ENCODE results near the gene DUSP10. TPM values are rescaled to one million over a fixed set of nuclear protein-coding genes. Genes with fewer than 3 reads are reported as not detected.

DUSP10 gene
- total RNA-seq, 2 donors from 2014 or later: 5.8 to 13.6 TPM

DNA sequence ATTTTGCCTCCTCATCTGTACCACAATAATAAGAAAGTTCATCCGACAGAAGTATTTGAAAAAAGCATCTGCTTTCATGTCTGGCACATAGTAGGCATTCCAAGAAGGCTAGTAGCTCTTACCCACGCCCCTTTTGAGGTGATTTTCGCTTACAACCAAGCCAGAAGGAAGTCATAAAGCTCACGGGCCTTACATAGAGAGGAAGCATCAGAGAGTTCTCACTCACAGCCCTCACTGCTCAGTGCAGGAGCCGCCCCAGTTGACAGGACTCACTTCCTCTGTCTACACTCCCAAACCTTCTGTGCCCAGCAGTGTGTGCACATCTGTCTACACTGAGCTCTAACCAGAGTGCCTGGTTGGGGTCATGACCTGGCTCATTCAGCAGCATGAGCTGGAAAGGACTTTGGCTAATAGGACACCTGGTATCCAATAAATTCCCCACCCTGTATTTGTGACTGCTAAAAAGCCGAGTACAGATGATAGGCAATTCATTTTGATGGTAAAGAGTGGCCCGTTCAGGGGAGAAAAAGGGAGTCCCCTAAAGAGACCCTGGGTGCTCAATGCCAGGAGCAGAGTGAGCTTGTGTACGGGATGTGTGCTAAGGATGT lies 36.8 kb upstream of the DUSP10 start:
- Histone ChIP-seq H3K9me3 (no peaks in the 10 kb centered on the region), H3K27ac (no peak overlapping the region), H3K27me3 (replicated peaks; ENCODE audit: insufficient read depth) (no peaks in the 10 kb centered on the region), H3K4me3 (no peak overlapping the region), H3K36me3 (no peaks in the 10 kb centered on the region), H3K4me1 (replicated peaks) (no peaks in the 10 kb centered on the region)
- WGBS: 78% methylated on average over 8 of the region's 8 CpGs
- TF ChIP-seq, protein P1, sequence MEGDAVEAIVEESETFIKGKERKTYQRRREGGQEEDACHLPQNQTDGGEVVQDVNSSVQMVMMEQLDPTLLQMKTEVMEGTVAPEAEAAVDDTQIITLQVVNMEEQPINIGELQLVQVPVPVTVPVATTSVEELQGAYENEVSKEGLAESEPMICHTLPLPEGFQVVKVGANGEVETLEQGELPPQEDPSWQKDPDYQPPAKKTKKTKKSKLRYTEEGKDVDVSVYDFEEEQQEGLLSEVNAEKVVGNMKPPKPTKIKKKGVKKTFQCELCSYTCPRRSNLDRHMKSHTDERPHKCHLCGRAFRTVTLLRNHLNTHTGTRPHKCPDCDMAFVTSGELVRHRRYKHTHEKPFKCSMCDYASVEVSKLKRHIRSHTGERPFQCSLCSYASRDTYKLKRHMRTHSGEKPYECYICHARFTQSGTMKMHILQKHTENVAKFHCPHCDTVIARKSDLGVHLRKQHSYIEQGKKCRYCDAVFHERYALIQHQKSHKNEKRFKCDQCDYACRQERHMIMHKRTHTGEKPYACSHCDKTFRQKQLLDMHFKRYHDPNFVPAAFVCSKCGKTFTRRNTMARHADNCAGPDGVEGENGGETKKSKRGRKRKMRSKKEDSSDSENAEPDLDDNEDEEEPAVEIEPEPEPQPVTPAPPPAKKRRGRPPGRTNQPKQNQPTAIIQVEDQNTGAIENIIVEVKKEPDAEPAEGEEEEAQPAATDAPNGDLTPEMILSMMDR (IDR thresholded peaks at IDR 0.05): no peak
- TF ChIP-seq POLR2A (IDR thresholded peaks at IDR 0.05) (no peak), POLR2AphosphoS5 (IDR thresholded peaks at IDR 0.05) (no peak)
- DNase-seq (ENCODE audit: low spot score): no peak
- intact Hi-C loops (cut with DNase I): no loop called here

DNA sequence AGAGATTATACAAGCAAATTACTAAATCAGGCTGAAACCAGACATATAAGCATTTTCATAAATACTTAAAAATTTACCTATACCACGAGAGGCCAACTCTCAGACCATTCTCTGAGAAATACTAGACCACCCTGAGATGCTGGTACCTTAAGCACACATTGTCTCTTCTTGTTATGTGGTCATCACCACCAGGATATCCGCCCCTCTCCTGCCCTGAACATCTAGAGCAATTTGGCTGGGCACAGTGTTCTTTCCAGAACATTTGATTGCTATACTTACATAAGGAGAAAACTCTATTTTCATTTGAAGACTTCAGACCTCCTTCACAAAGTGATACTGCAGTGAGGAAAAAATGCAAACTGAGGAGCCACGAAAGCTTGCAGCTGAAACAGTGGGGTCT lies 36.2 kb upstream of the DUSP10 start:
- H3K4me3 ChIP-seq: no peak overlapping the region
- H3K36me3 ChIP-seq: no peaks in the 10 kb centered on the region
- intact Hi-C loops (cut with DNase I): no loop called here
- no peaks in the 10 kb centered on the region for H3K9me3 ChIP-seq
- TF ChIP-seq POLR2A (IDR thresholded peaks at IDR 0.05) (no peak), POLR2AphosphoS5 (IDR thresholded peaks at IDR 0.05) (no peak)
- TF ChIP-seq, protein P1 (IDR thresholded peaks at IDR 0.05): no peak
- no peaks in the 10 kb centered on the region for H3K4me1 ChIP-seq (replicated peaks)
- H3K27me3 ChIP-seq (replicated peaks; ENCODE audit: insufficient read depth): no peaks in the 10 kb centered on the region
- WGBS: 91% methylated on average over 3 of the region's 3 CpGs
- no peak for DNase-seq (ENCODE audit: low spot score)
- H3K27ac ChIP-seq: no peak overlapping the region

DNA sequence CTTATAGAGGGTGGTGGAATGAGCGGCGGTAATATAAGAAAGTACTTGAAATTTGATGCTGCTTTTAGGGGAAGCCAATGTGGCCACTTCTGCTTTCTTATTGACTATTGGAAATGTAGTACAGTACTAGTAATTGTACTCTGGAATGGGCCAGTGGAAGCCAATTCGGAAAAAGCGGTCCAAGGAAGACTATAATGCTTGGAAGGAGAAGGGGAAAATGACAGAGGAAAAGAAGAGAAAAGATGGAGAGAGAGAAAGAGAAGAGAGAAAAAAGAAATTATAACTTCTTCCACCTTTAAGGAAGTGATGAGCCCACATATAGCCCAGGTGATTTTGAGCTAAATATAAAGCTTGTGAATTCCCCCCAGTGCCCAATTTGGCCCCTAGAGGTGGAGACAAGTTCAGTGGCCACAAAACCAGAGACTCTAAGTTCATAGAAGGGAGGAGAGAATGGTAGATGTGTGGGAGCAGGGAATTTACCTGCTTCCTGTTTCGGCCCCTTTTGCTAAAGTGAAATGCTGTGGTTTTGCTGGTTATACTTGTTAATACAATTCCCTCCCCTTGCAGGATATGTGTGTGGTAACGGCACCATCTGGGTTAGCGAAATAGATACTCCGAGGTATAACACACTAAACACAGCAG lies 35.7 kb upstream of the DUSP10 start:
- 87% methylated on average over 8 of the region's 8 CpGs for WGBS
- no peaks in the 10 kb centered on the region for H3K27me3 ChIP-seq (replicated peaks; ENCODE audit: insufficient read depth)
- H3K27ac ChIP-seq: no peak overlapping the region
- intact Hi-C loops (cut with DNase I): no loop called here
- no peak overlapping the region for H3K4me3 ChIP-seq
- H3K9me3 ChIP-seq: no peaks in the 10 kb centered on the region
- H3K4me1 ChIP-seq (replicated peaks): no peaks in the 10 kb centered on the region
- DNase-seq (ENCODE audit: low spot score): no peak
- H3K36me3 ChIP-seq: no peaks in the 10 kb centered on the region
- no peak for TF ChIP-seq POLR2A (IDR thresholded peaks at IDR 0.05)
- TF ChIP-seq, protein P1 (IDR thresholded peaks at IDR 0.05): no peak
- no peak for TF ChIP-seq POLR2AphosphoS5 (IDR thresholded peaks at IDR 0.05)

DNA sequence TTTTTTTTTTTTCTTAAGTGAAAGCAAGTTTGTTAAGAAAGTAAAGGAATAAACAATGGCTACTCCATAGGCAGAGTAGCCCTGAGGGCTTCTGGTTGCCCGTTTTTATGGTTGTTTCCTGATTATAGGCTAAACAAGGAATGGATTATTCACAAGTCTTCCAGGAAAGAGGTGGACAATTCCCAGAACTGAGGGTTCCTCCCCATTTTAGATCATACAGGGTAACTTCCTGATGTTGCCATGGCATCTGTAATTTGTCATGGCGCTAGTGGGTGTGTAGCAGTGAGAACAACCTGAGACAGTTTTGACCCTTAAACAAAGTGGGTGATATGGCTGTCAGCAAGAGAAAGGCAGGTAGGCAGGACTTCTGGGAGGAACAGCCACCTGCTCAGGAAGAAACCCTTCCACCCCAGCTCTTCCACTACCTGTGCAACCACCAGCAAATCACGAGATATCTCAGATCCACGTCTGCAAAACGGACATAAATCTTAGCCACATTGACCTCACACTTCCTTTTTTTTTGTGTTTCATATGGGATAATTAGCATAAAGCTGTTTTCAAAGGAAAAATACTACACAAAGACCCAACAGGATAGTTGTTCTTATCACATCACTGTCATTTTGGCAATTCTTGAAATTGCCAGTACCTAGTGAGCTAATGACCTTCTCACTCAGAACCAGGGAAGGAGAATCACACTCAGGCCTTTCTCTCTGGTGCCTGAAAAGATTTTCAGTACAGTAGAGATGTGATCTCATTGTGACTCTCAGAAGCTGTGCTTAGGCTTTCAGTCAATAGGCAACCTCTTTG lies 34.8 kb upstream of the DUSP10 start:
- no peak overlapping the region for H3K4me3 ChIP-seq
- H3K9me3 ChIP-seq: no peaks in the 10 kb centered on the region
- H3K36me3 ChIP-seq: no peaks in the 10 kb centered on the region
- no peaks in the 10 kb centered on the region for H3K4me1 ChIP-seq (replicated peaks)
- 70% methylated on average over 5 of the region's 5 CpGs for whole genome bisulfite sequencing
- no peak overlapping the region for H3K27ac ChIP-seq
- H3K27me3 ChIP-seq (replicated peaks; ENCODE audit: insufficient read depth): no peaks in the 10 kb centered on the region
- intact Hi-C loops (cut with DNase I): no loop called here
- no peak for DNase-seq (ENCODE audit: low spot score)
- TF ChIP-seq POLR2A (IDR thresholded peaks at IDR 0.05): no peak

DNA sequence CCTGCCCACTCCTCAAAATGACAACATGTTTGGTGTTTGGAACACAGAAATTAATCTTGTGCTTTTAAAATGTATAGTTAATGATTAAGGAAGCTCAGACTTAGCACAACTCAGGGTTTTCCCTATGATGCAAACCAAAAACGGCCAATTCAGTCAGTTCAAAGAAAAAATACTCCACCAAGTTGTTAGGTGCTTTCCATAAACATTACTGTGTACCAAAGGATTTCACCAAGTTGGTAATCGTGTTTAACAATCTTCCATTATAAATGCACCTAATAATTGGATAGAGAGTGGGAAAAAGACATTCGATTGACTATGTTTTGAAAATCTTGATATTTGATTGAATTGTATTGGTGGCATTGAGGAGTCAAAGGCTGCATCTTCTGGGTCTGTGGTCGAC lies 33.3 kb upstream of the DUSP10 start:
- intact Hi-C loops (cut with DNase I): no loop called here
- no peaks in the 10 kb centered on the region for H3K4me1 ChIP-seq (replicated peaks)
- H3K27ac ChIP-seq: no peak overlapping the region
- TF ChIP-seq, protein P1 (IDR thresholded peaks at IDR 0.05): no peak
- TF ChIP-seq POLR2AphosphoS5 (IDR thresholded peaks at IDR 0.05): no peak
- no peak for TF ChIP-seq POLR2A (IDR thresholded peaks at IDR 0.05)
- no peaks in the 10 kb centered on the region for H3K27me3 ChIP-seq (replicated peaks; ENCODE audit: insufficient read depth)
- no peak for DNase-seq (ENCODE audit: low spot score)
- 86% methylated on average over 4 of the region's 4 CpGs for WGBS
- H3K4me3 ChIP-seq: no peak overlapping the region
- no peaks in the 10 kb centered on the region for H3K9me3 ChIP-seq
- H3K36me3 ChIP-seq: no peaks in the 10 kb centered on the region

Data from prostate gland (tissue), 2 donors.